Endothelial cell of umbilical vein (primary cell): ENCODE data around the gene AIF1L. TPM values are rescaled to one million over a fixed set of nuclear protein-coding genes. Genes with fewer than 3 reads are reported as not detected.

Experiments
- BruUV-seq: library from RNA; stranded (reverse); fragments of 400-500 nt; replicated peaks from 2 replicates; lab custom pipeline; 2021; lab: Mats Ljungman, UMichigan
- CTCF ChIA-PET: fragments of 300-600, 350-600 bp; sonication (Branson Sonifier 250); formaldehyde crosslinking; loops from one replicate; lab custom pipeline; 2021; ENCODE audit warnings: antibody characterized with exemption, inconsistent platforms; lab: Charles Lee
- POLR2A ChIA-PET: fragments of 300-600, 350-600 bp; sonication (Branson Sonifier 250); formaldehyde crosslinking; loops from one replicate; lab custom pipeline; 2021; ENCODE audit warnings: antibody characterized with exemption, inconsistent platforms; lab: Charles Lee
- DNase-seq: peaks from one replicate; pipeline ENCODE4 v3.0.0-alpha.2; 2011; ENCODE audit warnings: low read depth, low spot score
- FAIRE-seq: peaks from 2 replicates; lab custom pipeline; 2011; peaks lifted over from hg19 to GRCh38; lab: Jason Lieb, UNC
- H2AFZ ChIP-seq: 2 replicates; pipeline ENCODE4 v1.6.0; 2012; ENCODE audit warnings: low read depth, low read length, control low read depth, inconsistent platforms
- H3K27ac ChIP-seq: 2 replicates; pipeline ENCODE4 v1.5.1; 2011; ENCODE audit warnings: low read depth, mild to moderate bottlenecking, control low read depth, low read length, moderate library complexity; ENCODE audit not compliant: insufficient read depth
- H3K27me3 ChIP-seq, 2 experiments: 2 replicates each; pipeline versions ENCODE4 v1.6.0 to v1.6.1; 2011; ENCODE audit warnings: low read length in 2 of 2, mixed read lengths in 1 of 2; ENCODE audit not compliant: control insufficient read depth in 2 of 2, insufficient read depth in 2 of 2
- H3K36me3 ChIP-seq, 2 experiments: 2 replicates in 1 of 2; 3 replicates in 1 of 2; pipeline ENCODE4 v1.5.1; 2011; ENCODE audit warnings: low read length in 2 of 2, mild to moderate bottlenecking in 1 of 2, moderate library complexity in 1 of 2; ENCODE audit not compliant: control insufficient read depth in 2 of 2, insufficient read depth in 2 of 2; ENCODE audit errors: extremely low read depth in 1 of 2
- H3K4me1 ChIP-seq: 3 replicates; pipeline ENCODE4 v1.5.1; 2011; ENCODE audit warnings: mild to moderate bottlenecking, low read length; ENCODE audit not compliant: control insufficient read depth, insufficient read depth; ENCODE audit errors: extremely low read depth
- H3K4me2 ChIP-seq: 2 replicates; pipeline ENCODE4 v1.6.1; 2011; ENCODE audit warnings: low read length, control low read depth, mixed read lengths; ENCODE audit not compliant: insufficient read depth
- H3K4me3 ChIP-seq, 3 experiments: fragments of 200-600 bp in 1 of 3; sonication (generic), shearing (Covaris generic) in 1 of 3; replicated peaks in 1 of 3; 2 replicates each; pipeline ENCODE4 v1.5.1; 2011 to 2016; ENCODE audit warnings: control low read depth in 3 of 3, low read length in 3 of 3, mild to moderate bottlenecking in 2 of 3, inconsistent platforms in 1 of 3, low read depth in 1 of 3, moderate library complexity in 1 of 3; ENCODE audit not compliant: insufficient read depth in 1 of 3
- H3K79me2 ChIP-seq: 2 replicates; pipeline ENCODE4 v1.6.0; 2012; ENCODE audit warnings: low read length, inconsistent platforms; ENCODE audit not compliant: control insufficient read depth, insufficient read depth
- H3K9ac ChIP-seq: replicated peaks from 2 replicates; pipeline ENCODE3; 2011; ENCODE audit warnings: low read length, control low read depth; ENCODE audit not compliant: insufficient read depth; ENCODE audit errors: extremely low read depth
- H3K9me1 ChIP-seq: replicated peaks from 3 replicates; pipeline ENCODE4 v1.6.0; 2011; ENCODE audit warnings: mild to moderate bottlenecking, low read length; ENCODE audit not compliant: control insufficient read depth, insufficient read depth; ENCODE audit errors: extremely low read depth
- H3K9me3 ChIP-seq: replicated peaks from 2 replicates; pipeline ENCODE4 v1.5.1; 2012; ENCODE audit warnings: low read length, inconsistent platforms; ENCODE audit not compliant: control insufficient read depth, insufficient read depth
- H4K20me1 ChIP-seq: replicated peaks from 2 replicates; pipeline ENCODE3; 2011; ENCODE audit warnings: mild to moderate bottlenecking, low read length; ENCODE audit not compliant: control insufficient read depth, insufficient read depth; ENCODE audit errors: extremely low read depth
- EZH2 ChIP-seq: IDR thresholded peaks from 2 replicates; pipeline ENCODE4 v1.6.1; 2012; ENCODE audit warnings: borderline replicate concordance, low read depth, mild to moderate bottlenecking, moderate library complexity, low read length, inconsistent platforms; ENCODE audit not compliant: severe bottlenecking
- FOS ChIP-seq: IDR thresholded peaks from 2 replicates; pipeline ENCODE4 v1.6.1; 2011; ENCODE audit warnings: mild to moderate bottlenecking, low read length, moderate library complexity, borderline replicate concordance; ENCODE audit not compliant: insufficient read depth
- GATA2 ChIP-seq: IDR thresholded peaks from 2 replicates; pipeline ENCODE4 v1.7.0; 2011; ENCODE audit warnings: low read depth, mild to moderate bottlenecking, moderate library complexity, mixed read lengths, low read length; ENCODE audit not compliant: insufficient read length, insufficient read depth
- JUN ChIP-seq: IDR thresholded peaks from 2 replicates; pipeline ENCODE4 v1.6.1; 2011; ENCODE audit warnings: borderline replicate concordance, low read depth; ENCODE audit not compliant: insufficient read length, insufficient read depth
- MYC ChIP-seq: IDR thresholded peaks from one replicate; pipeline ENCODE4 v1.6.1; 2011; ENCODE audit warnings: mild to moderate bottlenecking, low read depth, low read length
- POLR2A ChIP-seq: IDR thresholded peaks from 2 replicates; pipeline ENCODE4 v1.6.1; 2012; ENCODE audit warnings: low read depth, mild to moderate bottlenecking, control low read depth, low read length
- POLR2AphosphoS5 ChIP-seq: IDR thresholded peaks from 2 replicates; pipeline ENCODE4 v1.6.1; 2012; ENCODE audit warnings: low read depth, mild to moderate bottlenecking, control low read depth, low read length, moderate library complexity; ENCODE audit not compliant: insufficient read depth
- dilution Hi-C: fragments of 300-500 bp; cut with MboI; formaldehyde crosslinking; loops from one replicate; pipeline ENCODE4 v1.15.0; 2019; ENCODE audit warnings: low sequenced_read_pairs; ENCODE audit not compliant: extremely low pct_ligation_motif_present
- intact Hi-C: fragments of 100-400 bp; cut with micrococcal nuclease; formaldehyde crosslinking; loops from one replicate; pipeline ENCODE4 v1.10.0; 2022
- polyA plus RNA-seq, 4 experiments: library from polyadenylated mRNA; depleted of rRNA in 3 of 4; stranded (reverse) in 3 of 4; unstranded in 1 of 4; fragments of >200 nt; gene quantifications; 2 replicates each; pipeline versions ENCODE4 v1.2.1 to v1.2.3, GENCODE V29; 2011 to 2012; ENCODE audit warnings: missing spikeins in 1 of 4
- total RNA-seq: library from RNA; stranded (reverse); gene quantifications from 2 replicates; pipeline ENCODE4 v1.2.3, GENCODE V29; 2021
- TF ChIP-seq, protein P1 (sequence below), 2 donors: IDR thresholded peaks; 1 replicate in 1 of 2; 2 replicates in 1 of 2; pipeline ENCODE4 v1.5.1; 2011; ENCODE audit warnings: low read length in 2 of 2, mild to moderate bottlenecking in 2 of 2, moderate library complexity in 2 of 2, control low read depth in 1 of 2, inconsistent platforms in 1 of 2, low read depth in 1 of 2; ENCODE audit not compliant: insufficient read depth in 1 of 2; ENCODE audit errors: extremely low read depth in 1 of 2
- TF ChIP-seq, protein P2 (sequence below): IDR thresholded peaks from 2 replicates; pipeline ENCODE4 v1.6.1; 2011; ENCODE audit not compliant: insufficient read depth, insufficient read length

The AIF1L gene
- total and polyA plus RNA-seq, 2 donors (not counting 3 experiments of a cell fraction or from before 2014, with no cell fraction given), result 17.8 to 39.7 TPM

DNA sequence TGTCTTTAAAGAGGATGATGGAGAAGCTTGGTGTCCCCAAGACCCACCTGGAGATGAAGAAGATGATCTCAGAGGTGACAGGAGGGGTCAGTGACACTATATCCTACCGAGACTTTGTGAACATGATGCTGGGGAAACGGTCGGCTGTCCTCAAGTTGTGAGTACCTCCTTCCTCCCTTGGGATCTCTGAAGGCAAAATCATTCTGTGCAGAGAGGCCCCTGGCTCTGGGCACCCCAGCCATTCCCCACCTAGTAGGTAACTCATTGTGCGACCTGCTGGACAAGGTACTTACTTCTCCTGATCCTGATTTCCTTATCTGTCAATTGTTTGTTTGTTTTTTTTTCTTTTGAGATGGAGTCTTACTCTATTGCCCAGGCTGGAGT lies 21.4 kb downstream of the AIF1L start:
- no peak for TF ChIP-seq JUN
- TF ChIP-seq POLR2AphosphoS5, result no peak
- TF ChIP-seq FOS, result no peak
- TF ChIP-seq MYC, result no peak
- no peak for TF ChIP-seq EZH2
- no peak for TF ChIP-seq POLR2A
- TF ChIP-seq, protein P1, sequence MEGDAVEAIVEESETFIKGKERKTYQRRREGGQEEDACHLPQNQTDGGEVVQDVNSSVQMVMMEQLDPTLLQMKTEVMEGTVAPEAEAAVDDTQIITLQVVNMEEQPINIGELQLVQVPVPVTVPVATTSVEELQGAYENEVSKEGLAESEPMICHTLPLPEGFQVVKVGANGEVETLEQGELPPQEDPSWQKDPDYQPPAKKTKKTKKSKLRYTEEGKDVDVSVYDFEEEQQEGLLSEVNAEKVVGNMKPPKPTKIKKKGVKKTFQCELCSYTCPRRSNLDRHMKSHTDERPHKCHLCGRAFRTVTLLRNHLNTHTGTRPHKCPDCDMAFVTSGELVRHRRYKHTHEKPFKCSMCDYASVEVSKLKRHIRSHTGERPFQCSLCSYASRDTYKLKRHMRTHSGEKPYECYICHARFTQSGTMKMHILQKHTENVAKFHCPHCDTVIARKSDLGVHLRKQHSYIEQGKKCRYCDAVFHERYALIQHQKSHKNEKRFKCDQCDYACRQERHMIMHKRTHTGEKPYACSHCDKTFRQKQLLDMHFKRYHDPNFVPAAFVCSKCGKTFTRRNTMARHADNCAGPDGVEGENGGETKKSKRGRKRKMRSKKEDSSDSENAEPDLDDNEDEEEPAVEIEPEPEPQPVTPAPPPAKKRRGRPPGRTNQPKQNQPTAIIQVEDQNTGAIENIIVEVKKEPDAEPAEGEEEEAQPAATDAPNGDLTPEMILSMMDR (IDR thresholded peaks at IDR 0.05; ENCODE audit: extremely low read depth in 1 of 2, insufficient read depth in 1 of 2, low read depth in 1 of 2, low read length in 2 of 2), result no peak
- TF ChIP-seq, protein P2, sequence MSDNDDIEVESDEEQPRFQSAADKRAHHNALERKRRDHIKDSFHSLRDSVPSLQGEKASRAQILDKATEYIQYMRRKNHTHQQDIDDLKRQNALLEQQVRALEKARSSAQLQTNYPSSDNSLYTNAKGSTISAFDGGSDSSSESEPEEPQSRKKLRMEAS, result no peak
- no peak for TF ChIP-seq GATA2
- Histone ChIP-seq H3K4me1 (peaks cover 24% of the 10 kb centered on the region), H3K9me1 (no peaks in the 10 kb centered on the region), H3K4me3 (peak overlapping the region in 1 of 3 experiments; percentile 22), H3K4me2 (peak overlapping the region; percentile 69), H3K9me3 (no peaks in the 10 kb centered on the region), H3K27ac (peak overlapping the region; percentile 96), H3K9ac (peak overlapping the region; percentile 75), H3K36me3 (peaks cover 0 to 2% of the 10 kb centered on the region in 2 experiments), H2AFZ (peak overlapping the region; percentile 75), H3K27me3 (no peaks in the 10 kb centered on the region), H3K79me2 (no peaks in the 10 kb centered on the region), H4K20me1 (no peaks in the 10 kb centered on the region)
- DNase-seq, result no peak
- dilution Hi-C loops (no loop called here), intact Hi-C loops (loop anchor here (1.0 to 2.0 kb wide), 4 partner anchors 8 to 121 kb away; partner anchors contain the start of genes AIF1L and NUP214)
- ChIA-PET CTCF (interaction anchor here (1.3 to 2.7 kb wide), 3 partner anchors 17 to 64 kb away, joined by 3 to 10 read pairs (median 6); no protein-coding TSS in a partner anchor), POLR2A (interaction anchor here (1.1 to 2.0 kb wide), 2 partner anchors 8 to 19 kb away, joined by 3 to 7 read pairs; partner anchors contain the start of gene NUP214)
- TSS peak; percentile 46 for BruUV-seq
- FAIRE-seq, result peak; percentile 54
